Measurements from ENCODE around the gene TRIP4.
"Not testable (repeated sequence)": the region's sequence is repeated elsewhere in the genome, so short reads cannot be mapped to it uniquely, and the experiment has no call there.

The TRIP4 gene

GRCh38 chr15:64387562-64388168 is at the start of gene TRIP4:
TRIP4 (plus strand) TSS chr15:64387836; CDS start chr15:64387864, 28 bp downstream.
- DNase-seq (ENCODE audit: low spot score) = peak; percentile 93

- no peak for DNase-seq (ENCODE audit: low spot score)
Observed at GRCh38 chr15:64340355-64340754, 47.3 kb upstream of the TRIP4 start.

GRCh38 chr15:64341961-64342360 is 45.7 kb upstream of the TRIP4 start:
- DNase-seq (ENCODE audit: low spot score) = no peak

- no peak for DNase-seq (ENCODE audit: low spot score)
Observed at GRCh38 chr15:64343222-64343621, 44.4 kb upstream of the TRIP4 start.

- DNase-seq (ENCODE audit: low spot score) = no peak
Observed at GRCh38 chr15:64343841-64344240, 43.8 kb upstream of the TRIP4 start.

- no peak for DNase-seq (ENCODE audit: low spot score)
Observed at GRCh38 chr15:64344651-64345294, 42.9 kb upstream of the TRIP4 start.

- DNase-seq (ENCODE audit: low spot score) = not testable (repeated sequence)
Observed at GRCh38 chr15:64346242-64346641, 41.4 kb upstream of the TRIP4 start.

- DNase-seq (ENCODE audit: low spot score) = no peak
Observed at GRCh38 chr15:64348455-64348854, 39.2 kb upstream of the TRIP4 start.

GRCh38 chr15:64349375-64349774 is 38.3 kb upstream of the TRIP4 start:
- no peak for DNase-seq (ENCODE audit: low spot score)

GRCh38 chr15:64351265-64351664 is 36.4 kb upstream of the TRIP4 start:
- DNase-seq (ENCODE audit: low spot score) = no peak

GRCh38 chr15:64354688-64355344 is 32.8 kb upstream of the TRIP4 start:
- DNase-seq (ENCODE audit: low spot score) = no peak

- DNase-seq (ENCODE audit: low spot score) = peak; percentile 10
Observed at GRCh38 chr15:64355348-64355943, 32.2 kb upstream of the TRIP4 start.

GRCh38 chr15:64355944-64356709 is 31.5 kb upstream of the TRIP4 start, which contains the start of gene CSNK1G1:
CSNK1G1 (minus strand) TSS chr15:64356173; CDS start chr15:64300499, 55,674 bp downstream.
- peak; percentile 98 for DNase-seq (ENCODE audit: low spot score)

- DNase-seq (ENCODE audit: low spot score) = no peak
Observed at GRCh38 chr15:64356710-64357040, 31.0 kb upstream of the TRIP4 start.

- no peak for DNase-seq (ENCODE audit: low spot score)
Observed at GRCh38 chr15:64361259-64361658, 26.4 kb upstream of the TRIP4 start.

- no peak for DNase-seq (ENCODE audit: low spot score)
Observed at GRCh38 chr15:64369078-64369607, 18.5 kb upstream of the TRIP4 start.

GRCh38 chr15:64371383-64371782 is 16.3 kb upstream of the TRIP4 start:
- DNase-seq (ENCODE audit: low spot score) = not testable (repeated sequence)

- DNase-seq (ENCODE audit: low spot score) = no peak
Observed at GRCh38 chr15:64373360-64373759, 14.3 kb upstream of the TRIP4 start.

- no peak for DNase-seq (ENCODE audit: low spot score)
Observed at GRCh38 chr15:64379216-64379960, 8.2 kb upstream of the TRIP4 start.

- DNase-seq (ENCODE audit: low spot score) = not testable (repeated sequence)
Observed at GRCh38 chr15:64380130-64380870, 7.3 kb upstream of the TRIP4 start.
